GM19452 (cell line): ENCODE measurements around the gene DAD1.
"Not testable (repeated sequence)": the region's sequence is repeated elsewhere in the genome, so short reads cannot be mapped to it uniquely, and the experiment has no call there.

ENCODE experiments used
- ATAC-seq: cut with Tn5 transposase; IDR thresholded peaks from one replicate; pipeline ENCODE4 v1.9.1; 2021; ENCODE audit not compliant: unreplicated experiment

The DAD1 gene

GRCh38 chr14:22569737-22570131 lies 19.3 kb downstream of the DAD1 start:
- ATAC-seq = no peak

DNA sequence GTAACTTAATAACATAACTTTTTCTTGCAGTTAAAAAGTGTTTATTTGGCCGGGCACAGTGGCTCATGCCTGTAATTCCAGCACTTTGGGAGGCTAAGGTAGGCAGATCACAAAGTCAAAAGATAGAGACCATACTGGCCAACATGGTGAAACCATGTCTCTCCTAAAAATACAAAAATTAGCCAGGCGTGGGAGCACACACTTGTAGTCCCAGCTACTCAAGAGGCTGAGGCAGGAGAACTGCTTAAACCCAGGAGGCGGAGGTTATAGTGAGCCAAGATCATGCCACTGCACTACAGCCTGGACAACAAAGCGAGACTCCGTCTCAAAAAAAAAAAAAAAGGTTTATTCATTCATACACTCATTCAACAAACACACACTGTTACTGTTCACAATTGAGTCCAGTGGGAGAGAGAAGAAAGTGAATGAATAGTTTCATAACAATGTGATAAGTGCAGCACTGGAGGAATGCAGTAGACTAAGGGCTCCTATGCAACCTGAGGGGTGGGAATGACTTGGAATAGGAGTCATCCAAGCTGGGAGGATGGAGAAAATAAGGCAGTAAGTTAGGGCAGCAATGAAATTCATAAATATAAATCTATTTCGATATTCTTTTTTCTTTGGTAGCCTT lies 19.8 kb downstream of the DAD1 start:
- no peak for ATAC-seq

DNA sequence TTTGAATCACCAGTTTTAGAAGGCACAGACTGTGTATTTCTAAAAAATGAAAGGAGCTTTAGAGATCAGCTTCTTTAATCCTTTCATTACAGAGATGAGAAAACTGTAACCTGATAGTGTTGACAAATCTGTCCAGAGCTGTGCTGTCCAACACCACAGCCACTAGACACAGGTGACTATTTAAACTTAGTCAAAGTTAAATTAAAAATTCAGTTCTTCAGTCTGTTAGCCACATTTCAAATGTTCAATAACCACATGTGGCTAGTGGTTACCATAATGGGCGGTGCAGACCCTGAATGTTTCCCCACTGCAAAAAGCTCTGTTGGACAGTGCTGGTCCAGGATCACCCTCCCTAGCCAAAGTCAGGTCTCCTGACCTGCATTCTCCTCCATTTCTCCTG lies 21.6 kb downstream of the DAD1 start:
- no peak for ATAC-seq

- ATAC-seq = no peak
Observed at GRCh38 chr14:22566845-22567244, 22.2 kb downstream of the DAD1 start.

DNA sequence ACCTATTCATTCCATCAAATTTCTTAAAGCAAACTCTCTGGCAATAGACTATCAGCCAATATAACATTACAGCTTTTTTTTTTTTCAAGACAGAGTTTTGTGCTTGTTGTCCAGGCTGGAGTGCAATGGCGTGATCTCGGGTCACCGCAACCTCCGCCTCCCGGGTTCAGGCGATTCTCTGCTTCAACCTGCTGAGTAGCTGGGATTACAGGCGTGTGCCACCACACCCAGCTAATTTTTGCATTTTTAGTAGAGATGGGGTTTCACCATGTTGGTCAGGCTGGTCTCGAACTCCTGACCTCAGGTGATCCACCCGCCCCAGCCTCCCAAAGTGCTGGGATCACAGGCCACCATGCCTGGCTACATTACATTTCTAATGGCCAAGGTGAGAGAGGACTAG lies 22.8 kb downstream of the DAD1 start:
- not testable (repeated sequence) for ATAC-seq

DNA sequence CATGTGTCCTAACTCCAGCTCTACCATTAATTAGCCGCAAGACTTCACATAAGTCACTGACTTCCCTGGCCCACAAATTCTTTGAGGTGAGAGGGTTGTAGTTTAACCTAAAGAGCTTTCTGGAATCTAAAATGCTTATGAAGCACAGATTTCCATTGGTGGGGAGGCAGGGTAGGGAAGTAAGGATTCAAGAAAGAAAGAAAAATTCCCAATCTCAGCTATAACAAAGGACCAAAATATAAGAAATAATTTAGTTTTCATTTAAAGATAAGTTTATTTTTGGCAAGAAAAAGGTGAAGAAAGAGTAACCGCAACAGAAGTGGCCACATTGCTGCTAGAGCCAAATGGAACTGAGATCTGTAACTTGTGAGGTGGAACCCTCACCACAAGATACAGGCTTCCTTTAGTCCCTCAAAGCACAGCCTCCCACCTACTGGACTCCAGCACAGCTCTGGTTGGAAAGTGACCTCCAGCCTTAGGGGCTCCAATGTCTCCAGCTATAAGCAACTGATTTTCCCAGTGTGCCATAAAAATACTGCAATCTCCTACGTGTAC lies 23.6 kb downstream of the DAD1 start:
- ATAC-seq = peak; percentile 38

DNA sequence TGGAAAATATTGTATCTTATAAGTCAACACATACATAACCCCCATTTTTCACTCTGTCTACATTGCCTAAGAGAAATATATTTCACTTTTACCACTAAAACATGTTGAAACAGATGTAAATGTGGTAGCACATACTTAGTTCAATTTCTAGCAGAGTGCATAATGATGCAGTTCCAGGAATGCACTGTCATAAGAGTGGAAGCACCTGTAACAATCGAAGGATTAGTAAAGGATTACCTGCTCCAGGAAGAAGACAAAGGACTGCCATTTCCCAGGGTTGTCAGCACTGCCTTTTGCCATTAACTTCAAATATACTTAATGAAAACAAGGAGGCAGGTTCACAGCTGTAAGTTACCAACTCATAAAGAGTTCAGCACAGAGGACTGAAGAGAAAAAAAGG lies 24.6 kb downstream of the DAD1 start:
- no peak for ATAC-seq

GRCh38 chr14:22563987-22564386 lies 25.0 kb downstream of the DAD1 start:
- no peak for ATAC-seq

GRCh38 chr14:22561661-22562579 lies 27.1 kb downstream of the DAD1 start:
- no peak for ATAC-seq

DNA sequence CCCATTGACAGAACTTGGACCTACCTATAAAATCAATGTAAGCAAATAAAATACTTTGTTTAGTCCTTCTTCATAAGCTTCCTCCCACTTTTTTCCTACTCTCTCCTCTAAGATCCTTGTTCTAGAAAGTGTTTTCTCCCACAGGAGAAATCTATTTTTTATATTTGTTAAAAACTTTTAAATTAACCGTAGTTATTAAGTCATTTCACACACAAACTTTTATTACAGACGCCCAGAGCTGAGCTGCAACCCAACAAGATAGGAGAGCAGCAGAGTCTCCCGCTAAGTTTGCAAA lies 27.7 kb downstream of the DAD1 start:
- no peak for ATAC-seq

DNA sequence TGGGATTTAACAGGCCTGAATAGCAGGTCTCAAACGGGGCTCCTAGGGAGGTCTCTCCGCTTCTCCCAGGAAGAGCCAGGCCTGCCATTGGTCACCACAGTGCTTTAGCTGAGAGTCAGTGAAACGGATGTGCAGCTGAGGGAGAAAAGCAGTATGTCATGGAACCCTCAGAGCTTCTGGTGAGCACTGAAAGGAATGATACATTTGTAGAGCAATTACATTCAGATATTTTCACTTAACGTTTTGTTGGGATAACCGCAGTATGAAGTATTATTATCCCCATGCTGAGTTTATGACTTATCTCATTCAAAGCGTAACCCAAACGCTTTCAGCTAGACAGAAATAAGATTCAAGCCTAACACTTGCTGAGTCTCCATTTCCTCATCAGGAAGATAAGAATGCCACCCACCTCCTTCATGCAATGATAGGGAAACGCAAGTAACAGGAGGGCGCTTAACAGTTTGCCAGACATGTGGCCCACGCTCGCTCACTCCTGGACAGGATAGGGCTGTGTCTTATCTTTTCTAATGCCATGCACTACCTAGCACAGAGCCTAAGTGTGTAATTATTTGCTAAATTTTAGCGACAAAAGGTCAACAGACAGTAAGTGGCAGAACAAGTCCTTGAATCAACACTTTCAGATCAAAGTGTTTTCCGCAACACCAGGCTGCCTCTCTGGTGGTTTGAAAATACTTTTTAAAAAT lies 28.2 kb downstream of the DAD1 start:
- no peak for ATAC-seq

DNA sequence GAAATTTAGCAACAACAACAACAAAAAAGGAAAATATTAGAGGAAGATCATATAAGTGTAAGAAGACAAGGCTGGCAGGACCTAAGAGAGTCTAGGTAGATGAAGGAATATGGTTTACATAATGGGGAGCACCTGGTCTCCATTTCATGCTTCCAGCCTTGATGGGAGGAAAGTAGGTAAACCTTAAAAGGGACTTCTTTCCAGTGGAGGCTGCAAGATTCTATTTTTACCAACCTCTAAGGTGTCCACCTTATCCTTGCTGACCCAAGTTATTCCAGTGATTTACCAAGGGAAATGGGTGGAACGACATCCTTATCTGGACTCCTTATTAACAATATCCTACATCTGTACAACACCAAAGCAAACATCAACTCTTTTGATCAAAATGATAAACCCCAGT lies 30.0 kb downstream of the DAD1 start:
- ATAC-seq = no peak

DNA sequence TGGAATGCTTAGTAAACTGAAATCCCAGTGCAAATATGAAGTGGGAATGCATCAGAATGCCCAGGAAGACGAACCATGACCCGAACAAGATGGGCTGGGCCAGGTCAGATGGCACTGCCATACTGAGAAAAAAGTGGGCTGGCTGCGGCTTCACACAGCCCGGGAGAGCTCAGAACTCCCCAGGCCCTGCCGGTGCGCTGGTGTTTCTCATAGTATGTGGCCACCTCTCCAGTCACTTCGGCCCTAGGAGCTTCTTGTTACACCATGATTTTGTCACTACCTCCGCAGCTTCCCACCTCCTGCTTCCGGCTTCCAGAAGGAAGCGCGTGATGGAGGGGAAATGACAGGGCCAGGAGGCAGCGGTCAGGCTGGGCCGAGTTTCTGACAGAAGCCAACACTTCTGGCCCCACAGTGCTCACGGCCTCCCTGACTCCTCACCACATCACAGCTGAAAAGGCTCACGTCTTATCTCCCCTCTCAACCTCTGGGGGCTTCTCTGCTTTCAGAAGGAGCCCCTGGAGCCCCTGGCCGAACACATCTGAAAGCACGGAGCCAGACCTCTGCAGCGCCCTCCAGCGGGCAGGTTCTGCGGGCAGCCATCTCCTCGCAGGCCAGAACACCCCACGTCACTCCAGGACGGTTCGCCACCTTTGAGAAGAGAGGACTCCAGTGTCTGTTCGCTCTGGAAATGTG lies 30.7 kb downstream of the DAD1 start:
- no peak for ATAC-seq

- ATAC-seq = no peak
Observed at GRCh38 chr14:22557846-22558220, 31.2 kb downstream of the DAD1 start.

- peak; percentile 28 for ATAC-seq
Observed at GRCh38 chr14:22556990-22557623, 31.9 kb downstream of the DAD1 start.

DNA sequence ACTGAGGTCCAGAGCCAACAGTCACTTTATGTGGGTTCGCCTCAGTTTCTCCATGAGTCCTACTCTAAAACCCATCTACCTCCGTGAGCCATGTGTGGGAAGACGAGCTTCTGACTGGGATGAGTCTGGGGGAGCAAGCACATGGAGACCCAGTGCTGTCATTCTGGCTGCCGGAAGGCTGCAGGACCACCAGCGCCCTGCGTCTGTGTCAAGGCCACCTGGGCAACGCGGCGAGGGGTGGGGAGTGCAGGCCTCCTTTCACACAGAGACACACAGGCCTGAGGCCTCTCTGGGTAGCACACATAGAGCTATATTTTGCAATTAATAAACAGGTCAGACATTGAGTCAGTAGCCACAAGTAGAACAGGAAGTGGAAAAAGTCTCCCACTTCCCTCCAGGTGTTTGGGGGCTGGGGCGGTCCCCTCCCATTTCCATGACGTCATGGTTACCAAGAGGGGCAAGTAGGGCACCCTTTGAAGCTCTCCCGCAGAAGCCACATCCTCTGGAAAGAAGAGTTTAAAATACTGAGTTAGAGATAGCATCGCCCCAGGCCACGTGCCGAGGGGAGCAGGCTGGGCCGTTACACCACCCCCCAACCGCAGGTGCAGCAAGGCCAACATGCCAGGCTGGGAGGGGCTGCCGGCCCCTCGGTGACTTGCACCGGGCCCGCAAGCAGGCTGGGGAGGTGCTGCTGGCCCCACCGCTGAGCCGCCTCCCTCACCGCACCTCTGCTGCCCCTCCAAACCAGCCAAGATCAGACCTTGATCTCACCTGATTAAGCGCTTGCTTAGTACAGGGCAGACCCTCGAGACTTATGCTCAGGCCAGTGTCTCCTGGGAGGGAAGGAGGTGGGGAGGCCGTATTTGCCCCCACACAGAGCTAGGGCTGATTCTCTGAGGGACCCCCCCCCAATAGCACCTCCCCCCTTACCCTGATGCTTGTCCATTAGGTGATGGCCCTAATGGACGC lies 32.7 kb downstream of the DAD1 start:
- ATAC-seq = peak; percentile 70

DNA sequence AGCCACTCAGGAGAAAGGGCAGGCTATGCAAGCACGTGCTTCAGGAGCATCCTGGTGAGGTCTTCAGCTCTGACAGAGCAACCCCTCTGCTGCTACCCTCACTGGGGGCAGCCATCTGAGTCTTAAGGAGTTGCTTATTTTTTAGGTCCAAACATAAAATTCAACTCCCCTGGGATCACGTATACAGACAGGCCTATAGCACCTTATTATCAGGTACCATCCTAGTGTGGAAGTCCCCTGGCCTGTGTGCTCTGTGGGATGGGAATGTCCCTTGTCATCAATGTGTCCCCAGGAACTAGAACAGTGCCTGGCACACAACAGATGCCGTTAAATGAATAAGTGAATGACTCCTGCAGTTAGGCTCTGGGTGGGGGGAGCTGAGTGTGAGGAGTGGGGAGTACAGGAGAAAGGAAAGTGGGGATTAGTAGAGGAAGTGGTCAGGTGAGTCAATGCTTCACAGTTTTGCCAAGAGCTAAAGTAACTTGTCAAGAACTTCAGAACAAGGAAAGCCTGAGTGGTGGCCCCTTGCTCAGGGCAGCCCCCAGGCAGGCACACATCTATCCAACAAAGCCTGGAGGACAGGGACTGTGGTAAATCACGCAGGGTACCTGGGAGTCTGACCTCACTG lies 33.5 kb downstream of the DAD1 start:
- ATAC-seq = peak; percentile 1

DNA sequence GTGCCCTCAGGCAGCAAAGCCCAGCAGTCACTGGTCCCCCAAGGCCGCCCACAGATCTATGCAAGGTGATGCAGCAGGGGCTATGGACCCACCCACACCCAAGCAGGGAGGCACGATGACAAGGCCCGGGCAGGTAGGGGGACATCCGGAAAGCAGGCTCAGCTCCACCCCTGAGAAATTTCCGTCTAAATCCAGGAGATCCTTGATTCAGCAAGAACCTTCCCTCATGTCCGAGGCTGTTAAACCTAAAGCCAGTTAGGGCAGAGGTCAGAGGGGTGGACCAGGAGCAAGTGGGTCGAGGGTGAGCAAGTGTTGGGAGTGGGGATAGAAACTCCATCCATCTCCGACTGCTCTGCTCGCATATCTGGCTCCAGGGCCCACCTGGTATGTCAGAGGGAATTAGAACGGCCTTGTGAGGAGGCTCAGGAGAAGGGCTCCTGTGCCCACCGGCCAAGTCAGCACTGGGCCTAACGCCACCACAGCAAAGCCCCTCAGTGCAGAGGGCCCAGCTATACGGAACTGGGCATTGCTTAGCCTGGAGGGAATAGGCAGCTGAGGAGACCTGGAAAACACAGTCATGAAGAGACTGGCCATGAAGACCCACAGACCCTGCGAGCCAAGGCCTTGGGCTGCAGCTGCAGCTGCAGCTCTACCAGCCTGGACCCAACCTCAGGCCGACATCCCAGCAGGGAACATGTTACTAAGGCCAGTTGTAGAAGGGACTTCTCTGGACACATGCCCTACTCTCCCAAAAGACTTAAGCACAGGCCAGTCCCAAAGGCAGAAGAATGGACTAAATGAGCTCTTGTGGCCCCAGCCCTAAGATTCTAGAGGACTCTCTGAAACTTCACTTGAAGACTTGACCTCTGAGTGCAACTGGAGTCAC lies 34.3 kb downstream of the DAD1 start:
- ATAC-seq = no peak
